Prostate gland (tissue), 2 donors: Measurements from ENCODE around the gene SLC13A2. TPM values are rescaled to one million over a fixed set of nuclear protein-coding genes. Genes with fewer than 3 reads are reported as not detected.

Source experiments
- DNase-seq: peaks from one replicate; pipeline ENCODE4 v3.0.0-alpha.2; 2019; ENCODE audit warnings: low spot score
- H3K27ac ChIP-seq, 2 donors: fragments of 200-600 bp; sonication (generic); 2 replicates each; pipeline ENCODE4 v1.5.1; 2017 to 2019
- H3K27me3 ChIP-seq: fragments of 200-600 bp; sonication (generic); replicated peaks from 2 replicates; pipeline ENCODE4 v1.5.1; 2019; ENCODE audit not compliant: insufficient read depth
- H3K36me3 ChIP-seq, 2 donors: fragments of 200-600 bp; sonication (generic); 1 replicate in 1 of 2; 2 replicates in 1 of 2; pipeline versions ENCODE4 v1.5.1 to v1.8.1; 2017 to 2019
- H3K4me1 ChIP-seq: fragments of 200-600 bp; sonication (generic); replicated peaks from 2 replicates; pipeline ENCODE4 v1.5.1; 2019
- H3K4me3 ChIP-seq, 2 donors: fragments of 200-600 bp; sonication (generic); 2 replicates each; pipeline ENCODE4 v1.5.1; 2017 to 2019
- H3K9me3 ChIP-seq: fragments of 200-600 bp; sonication (generic); 2 replicates; pipeline ENCODE4 v1.5.1; 2017
- POLR2A ChIP-seq: fragments of 450-650 bp; IDR thresholded peaks from one replicate; pipeline ENCODE4 v1.6.1; 2016; ENCODE audit warnings: antibody characterized with exemption, mild to moderate bottlenecking
- POLR2AphosphoS5 ChIP-seq: sonication (generic); formaldehyde crosslinking; IDR thresholded peaks from one replicate; pipeline ENCODE4 v1.6.1; 2017; ENCODE audit warnings: antibody characterized with exemption
- WGBS: methylation state at CpG from one replicate; pipeline ENCODE4 v1.1.5; 2018; 5-methylcytosine and 5-hydroxymethylcytosine counted together
- intact Hi-C: fragments of 100-400 bp; cut with DNase I; formaldehyde crosslinking; loops from one replicate; pipeline ENCODE4 v1.14.2; 2022
- total RNA-seq, 2 donors: library from RNA; depleted of rRNA; stranded (reverse); fragments of >200 nt; gene quantifications; one replicate each; pipeline ENCODE4 v1.1.0, GENCODE V29; 2016
- TF ChIP-seq, protein P1 (sequence below), 4 experiments: fragments of 200-600 bp in 2 of 4; fragments of 450-650 bp in 2 of 4; sonication (generic) in 2 of 4; IDR thresholded peaks; 1 replicate in 3 of 4; 2 replicates in 1 of 4; pipeline ENCODE4 v1.5.1; 2016 to 2019; ENCODE audit warnings: antibody characterized with exemption in 4 of 4, mild to moderate bottlenecking in 2 of 4, moderate library complexity in 2 of 4

SLC13A2 gene
- total RNA-seq, 2 donors from 2014 or later: 0.09 to 0.68 TPM

DNA sequence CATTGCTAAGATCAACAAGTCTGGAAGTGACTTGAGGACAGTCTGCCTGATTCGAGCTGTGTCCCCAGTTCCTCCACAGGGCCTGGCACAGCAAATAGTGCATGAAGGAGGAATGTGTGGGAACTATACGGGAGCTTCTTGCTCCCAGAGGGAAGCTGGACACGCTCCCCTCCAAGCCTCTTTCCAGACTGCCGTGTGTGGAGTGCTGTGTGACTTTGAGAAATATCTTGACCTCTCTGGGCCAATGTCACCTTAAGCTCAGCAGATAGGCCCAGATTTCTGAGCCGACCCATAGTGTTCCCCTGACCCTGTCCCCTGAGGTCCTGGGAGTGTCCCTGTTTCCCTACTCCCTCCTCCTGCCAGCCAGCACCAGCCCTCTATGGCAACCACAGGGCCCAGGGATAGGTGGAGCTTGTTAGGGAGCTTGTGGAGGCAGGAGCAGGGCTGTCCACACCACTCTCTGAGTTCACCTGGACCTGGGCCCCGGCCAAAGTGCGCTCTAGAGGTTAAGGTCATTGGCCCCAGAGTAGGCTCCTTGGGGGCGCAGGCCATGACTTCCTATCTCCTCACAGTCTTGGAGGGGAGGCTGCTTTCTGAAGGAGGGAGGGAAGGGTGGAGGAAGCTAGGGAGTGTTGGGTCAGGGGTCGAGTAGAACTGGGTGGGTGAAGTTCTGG, 26.4 kb downstream of the SLC13A2 start:
- no peak overlapping the region for H3K27ac ChIP-seq
- TF ChIP-seq POLR2AphosphoS5: no peak
- TF ChIP-seq POLR2A: no peak
- TF ChIP-seq, protein P1, sequence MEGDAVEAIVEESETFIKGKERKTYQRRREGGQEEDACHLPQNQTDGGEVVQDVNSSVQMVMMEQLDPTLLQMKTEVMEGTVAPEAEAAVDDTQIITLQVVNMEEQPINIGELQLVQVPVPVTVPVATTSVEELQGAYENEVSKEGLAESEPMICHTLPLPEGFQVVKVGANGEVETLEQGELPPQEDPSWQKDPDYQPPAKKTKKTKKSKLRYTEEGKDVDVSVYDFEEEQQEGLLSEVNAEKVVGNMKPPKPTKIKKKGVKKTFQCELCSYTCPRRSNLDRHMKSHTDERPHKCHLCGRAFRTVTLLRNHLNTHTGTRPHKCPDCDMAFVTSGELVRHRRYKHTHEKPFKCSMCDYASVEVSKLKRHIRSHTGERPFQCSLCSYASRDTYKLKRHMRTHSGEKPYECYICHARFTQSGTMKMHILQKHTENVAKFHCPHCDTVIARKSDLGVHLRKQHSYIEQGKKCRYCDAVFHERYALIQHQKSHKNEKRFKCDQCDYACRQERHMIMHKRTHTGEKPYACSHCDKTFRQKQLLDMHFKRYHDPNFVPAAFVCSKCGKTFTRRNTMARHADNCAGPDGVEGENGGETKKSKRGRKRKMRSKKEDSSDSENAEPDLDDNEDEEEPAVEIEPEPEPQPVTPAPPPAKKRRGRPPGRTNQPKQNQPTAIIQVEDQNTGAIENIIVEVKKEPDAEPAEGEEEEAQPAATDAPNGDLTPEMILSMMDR (IDR thresholded peaks at IDR 0.05): no peak
- H3K9me3 ChIP-seq: no peaks in the 10 kb centered on the region
- H3K27me3 ChIP-seq: no peaks in the 10 kb centered on the region
- H3K4me3 ChIP-seq: no peak overlapping the region
- no peak for DNase-seq
- WGBS: 83% methylated on average over 9 of the region's 9 CpGs
- peaks cover 13% of the 10 kb centered on the region for H3K4me1 ChIP-seq
- intact Hi-C loops: loop anchor here (5.0 kb wide), 1 partner anchor 42 kb away; no protein-coding TSS in a partner anchor
- no peaks in the 10 kb centered on the region for H3K36me3 ChIP-seq

DNA sequence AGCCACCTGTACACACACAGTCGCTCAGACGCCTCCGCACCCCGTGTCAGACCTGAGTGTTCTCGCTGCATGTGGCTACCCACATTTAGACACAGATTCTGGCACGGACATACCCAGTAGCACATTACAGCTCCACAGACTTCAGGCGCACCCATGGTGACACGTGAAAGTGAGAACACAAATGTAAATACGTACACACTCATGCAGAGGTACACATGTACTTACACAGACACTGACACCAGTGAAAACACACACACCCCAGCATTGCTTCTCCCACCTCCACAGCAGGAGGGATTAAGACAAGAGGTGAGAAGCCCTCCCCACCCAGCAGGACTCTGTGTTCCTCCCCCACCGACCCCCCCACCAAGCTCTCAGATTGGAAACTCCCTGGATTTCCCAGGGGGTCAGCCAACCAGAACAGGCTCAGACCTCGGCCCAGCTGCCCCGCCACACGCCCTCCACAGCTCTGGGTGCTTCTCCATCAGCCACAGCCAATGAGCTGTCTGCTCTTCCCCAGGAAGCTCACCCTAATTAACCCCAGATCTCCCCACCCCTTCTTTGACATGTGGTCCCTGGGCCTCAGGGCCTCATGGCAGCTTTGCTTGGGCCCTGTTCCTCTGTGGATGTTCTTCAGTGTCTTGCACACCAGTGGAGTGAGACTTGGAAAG, 27.4 kb downstream of the SLC13A2 start:
- Histone ChIP-seq H3K9me3 (no peaks in the 10 kb centered on the region), H3K27me3 (no peaks in the 10 kb centered on the region), H3K27ac (no peak overlapping the region), H3K4me1 (peaks cover 13% of the 10 kb centered on the region), H3K36me3 (no peaks in the 10 kb centered on the region), H3K4me3 (no peak overlapping the region)
- TF ChIP-seq, protein P1 (IDR thresholded peaks at IDR 0.05): no peak
- TF ChIP-seq POLR2AphosphoS5 (no peak), POLR2A (no peak)
- 54% methylated on average over 13 of the region's 13 CpGs for WGBS
- no peak for DNase-seq
- intact Hi-C loops: no loop called here

DNA sequence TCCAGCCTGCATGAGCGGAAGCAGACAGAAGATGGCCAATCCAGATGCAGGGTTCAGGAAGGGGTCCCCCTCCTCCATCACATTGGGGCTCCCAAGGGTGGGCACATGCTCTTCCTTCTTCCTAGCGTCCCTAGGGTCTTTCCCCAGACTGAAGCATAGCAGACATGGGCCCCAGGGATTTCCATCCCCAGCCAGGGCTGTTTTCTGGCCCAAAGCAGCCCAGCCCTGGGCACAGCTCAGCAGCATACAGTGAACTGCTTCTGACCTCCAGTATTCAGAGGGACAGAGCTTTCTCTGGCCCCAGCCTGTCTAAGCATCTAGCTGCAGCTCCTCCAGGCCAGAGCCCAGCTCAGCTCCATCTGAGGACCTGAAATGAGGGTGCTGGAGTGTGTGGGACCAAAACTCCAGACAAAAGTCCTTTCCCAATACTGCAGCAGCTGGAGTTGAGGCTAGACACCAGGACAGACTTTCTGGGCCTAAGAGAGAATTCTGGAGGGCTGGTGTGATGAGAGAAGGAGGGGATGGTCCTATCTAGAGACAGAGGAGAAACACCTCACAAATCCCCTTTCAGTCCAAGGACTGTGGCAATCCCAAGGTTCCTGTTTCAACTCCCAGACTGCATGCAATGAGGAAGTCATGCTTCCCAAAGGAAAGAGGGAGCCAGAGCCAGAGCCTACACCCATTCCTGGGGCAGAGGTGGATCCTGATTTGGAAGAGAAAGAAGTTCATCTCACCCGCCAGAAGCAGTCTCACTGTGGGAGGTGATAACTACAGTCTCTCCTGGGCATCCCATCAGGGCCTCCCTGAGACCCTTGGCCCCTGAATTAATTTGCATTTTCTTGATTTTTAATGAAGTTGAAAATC, 28.2 kb downstream of the SLC13A2 start:
- Histone ChIP-seq H3K9me3 (no peaks in the 10 kb centered on the region), H3K36me3 (no peaks in the 10 kb centered on the region), H3K27ac (no peak overlapping the region), H3K27me3 (no peaks in the 10 kb centered on the region), H3K4me1 (peaks cover 13% of the 10 kb centered on the region), H3K4me3 (no peak overlapping the region)
- intact Hi-C loops: no loop called here
- DNase-seq: no peak
- TF ChIP-seq POLR2AphosphoS5 (no peak), POLR2A (no peak)
- TF ChIP-seq, protein P1 (IDR thresholded peaks at IDR 0.05): no peak
- WGBS: 95% methylated on average over 3 of the region's 3 CpGs

DNA sequence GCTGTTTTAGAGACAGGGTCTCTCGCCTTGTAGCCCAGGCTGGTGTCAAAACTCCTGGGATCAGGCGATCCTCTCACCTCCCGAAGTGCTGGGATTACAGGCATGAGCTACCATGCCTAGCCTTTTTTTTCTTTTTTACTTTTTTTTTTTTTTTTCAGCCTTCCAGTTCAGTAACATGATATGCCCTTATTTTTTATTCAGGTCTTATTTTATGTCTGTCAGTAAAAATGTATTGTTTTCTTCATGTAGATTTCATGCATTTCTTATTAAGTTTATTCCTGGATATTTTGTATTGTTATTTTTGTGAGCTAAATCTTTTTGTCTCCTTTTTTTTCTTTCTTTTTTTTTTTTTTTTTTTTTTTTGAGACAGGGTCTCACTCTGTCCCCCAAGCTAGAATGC, 30.0 kb downstream of the SLC13A2 start:
- Histone ChIP-seq H3K4me3 (no peak overlapping the region), H3K9me3 (no peaks in the 10 kb centered on the region), H3K36me3 (no peaks in the 10 kb centered on the region), H3K27ac (no peak overlapping the region), H3K27me3 (no peaks in the 10 kb centered on the region), H3K4me1 (no peaks in the 10 kb centered on the region)
- TF ChIP-seq POLR2AphosphoS5 (no peak), POLR2A (no peak)
- TF ChIP-seq, protein P1 (IDR thresholded peaks at IDR 0.05): no peak
- intact Hi-C loops: no loop called here
- no peak for DNase-seq
- WGBS: 69% methylated on average over 3 of the region's 3 CpGs
